A549 (cell line): ENCODE results near the gene EXOSC3. TPM values are rescaled to one million over a fixed set of nuclear protein-coding genes. Genes with fewer than 3 reads are reported as not detected.

Source experiments
- ATAC-seq, 2 experiments: fragments of 200-7000 bp in 1 of 2; fragments of >200 bp in 1 of 2; cut with Nextera tagmentation in 1 of 2; cut with Tn5 transposase in 1 of 2; 3 replicates each; pipeline versions ENCODE4 v1.8.0 to v1.9.1; 2018 to 2020; ENCODE audit warnings: mild to moderate bottlenecking in 1 of 2, moderate library complexity in 1 of 2
- CTCF ChIA-PET: fragments of 300-600 bp; sonication (Branson Sonifier 250); formaldehyde crosslinking; extraction: SDS; loops from one replicate; lab custom pipeline; 2021; ENCODE audit warnings: antibody characterized with exemption, inconsistent platforms; lab: Yijun Ruan, JAX
- POLR2A ChIA-PET: fragments of 350-600 bp; formaldehyde crosslinking; extraction: SDS; loops from one replicate; lab custom pipeline; 2021; ENCODE audit warnings: antibody characterized with exemption, inconsistent platforms; lab: Yijun Ruan, JAX
- DNase-seq, 2 experiments: peaks; one replicate each; pipeline versions ENCODE4 v3.0.0 to v3.0.0-alpha.2; 2011 to 2016; ENCODE audit warnings: low read depth in 1 of 2, low spot score in 1 of 2
- FAIRE-seq: peaks from 2 replicates; lab custom pipeline; 2011; peaks lifted over from hg19 to GRCh38; lab: Jason Lieb, UNC
- H3K27ac ChIP-seq, 2 experiments: fragments of >200 bp; sonication (Bioruptor Twin); formaldehyde crosslinking; 3 replicates each; pipeline ENCODE4 v1.5.1; 2016 to 2017
- H3K4me1 ChIP-seq: fragments of >200 bp; sonication (Bioruptor Twin); formaldehyde crosslinking; 3 replicates; pipeline ENCODE4 v1.6.1; 2016
- H3K4me2 ChIP-seq: fragments of >200 bp; sonication (Bioruptor Twin); formaldehyde crosslinking; 3 replicates; pipeline ENCODE4 v1.6.1; 2016
- H3K4me3 ChIP-seq: fragments of >200 bp; sonication (Bioruptor Twin); formaldehyde crosslinking; 3 replicates; pipeline ENCODE4 v1.5.1; 2016
- H3K9me3 ChIP-seq: fragments of >200 bp; sonication (Bioruptor Twin); formaldehyde crosslinking; 3 replicates; pipeline ENCODE4 v1.6.1; 2016
- BHLHE40 ChIP-seq: IDR thresholded peaks from 2 replicates; pipeline ENCODE4 v1.6.1; 2012; ENCODE audit warnings: low read depth, low read length, inconsistent platforms
- CHD2 ChIP-seq: fragments of 150-350 bp; IDR thresholded peaks from 2 replicates; pipeline ENCODE4 v1.6.1; 2014; ENCODE audit warnings: low read length; ENCODE audit not compliant: partially characterized antibody
- CHD4 ChIP-seq: fragments of 200-600 bp; sonication (generic); IDR thresholded peaks from 2 replicates; pipeline ENCODE4 v1.6.1; 2016; ENCODE audit warnings: antibody characterized with exemption, mild to moderate bottlenecking, borderline replicate concordance
- CTCF ChIP-seq: fragments of >200 bp; sonication (Bioruptor Twin); formaldehyde crosslinking; IDR thresholded peaks from 3 replicates; pipeline ENCODE4 v1.5.1; 2016
- E2F6 ChIP-seq: IDR thresholded peaks from 2 replicates; pipeline ENCODE4 v1.6.1; 2012; ENCODE audit warnings: low read depth, borderline replicate concordance
- EHMT2 ChIP-seq: fragments of 200-600 bp; sonication (generic); IDR thresholded peaks from 2 replicates; pipeline ENCODE4 v1.6.1; 2016; ENCODE audit warnings: antibody characterized with exemption, low read depth, mild to moderate bottlenecking, moderate library complexity
- ESRRA ChIP-seq: fragments of 150-350 bp; IDR thresholded peaks from 2 replicates; pipeline ENCODE4 v1.6.1; 2014; ENCODE audit warnings: mild to moderate bottlenecking, low read length, borderline replicate concordance
- FOXS1 ChIP-seq: fragments of 250-450 bp; sonication (Bioruptor Pico); IDR thresholded peaks from 2 replicates; pipeline ENCODE4 v1.5.0; 2020; ENCODE audit warnings: mild to moderate bottlenecking, moderate library complexity
- HES2 ChIP-seq: fragments of >200 bp; sonication (Bioruptor Twin); formaldehyde crosslinking; IDR thresholded peaks from 2 replicates; pipeline ENCODE4 v1.6.1; 2016
- HMGXB4 ChIP-seq: fragments of 250-450 bp; sonication (Bioruptor Pico); IDR thresholded peaks from 2 replicates; pipeline ENCODE4 v1.5.0; 2021; ENCODE audit warnings: mild to moderate bottlenecking, moderate library complexity, borderline replicate concordance
- JUN ChIP-seq, 2 experiments: fragments of >200 bp; sonication (Bioruptor Twin); formaldehyde crosslinking; IDR thresholded peaks; 2 replicates in 1 of 2; 3 replicates in 1 of 2; pipeline ENCODE4 v1.6.1; 2016 to 2017
- MYC ChIP-seq: IDR thresholded peaks from 2 replicates; pipeline ENCODE4 v1.6.1; 2012; ENCODE audit warnings: mild to moderate bottlenecking, inconsistent platforms, low read length, improper control_type of control experiment, borderline replicate concordance
- NR3C1 ChIP-seq: fragments of >200 bp; sonication (Bioruptor Twin); formaldehyde crosslinking; IDR thresholded peaks from 3 replicates; pipeline ENCODE4 v1.6.1; 2017
- POLR2A ChIP-seq: IDR thresholded peaks from 2 replicates; pipeline ENCODE4 v1.6.1; 2012; ENCODE audit warnings: mild to moderate bottlenecking, low read length
- RAD21 ChIP-seq, 2 experiments: fragments of >200 bp in 1 of 2; sonication (Bioruptor Twin) in 1 of 2; formaldehyde crosslinking in 1 of 2; IDR thresholded peaks in 1 of 2; conservative IDR thresholded peaks in 1 of 2; 2 replicates in 1 of 2; 3 replicates in 1 of 2; pipeline ENCODE4 v1.6.1; 2012 to 2018; ENCODE audit warnings: inconsistent platforms in 1 of 2
- RARB ChIP-seq: fragments of 250-450 bp; sonication (Bioruptor Pico); IDR thresholded peaks from 2 replicates; pipeline ENCODE4 v1.8.0; 2021; ENCODE audit warnings: mild to moderate bottlenecking, moderate library complexity
- RFX5 ChIP-seq: fragments of 450-650 bp; IDR thresholded peaks from 2 replicates; pipeline ENCODE4 v1.7.1; 2014; ENCODE audit warnings: antibody characterized with exemption, mild to moderate bottlenecking, moderate library complexity
- RNF2 ChIP-seq: fragments of 200-600 bp; sonication (generic); IDR thresholded peaks from 2 replicates; pipeline ENCODE4 v1.6.1; 2016; ENCODE audit warnings: low read depth, mild to moderate bottlenecking, antibody characterized with exemption, moderate library complexity, borderline replicate concordance
- TP53 ChIP-seq: fragments of 250-450 bp; sonication (Bioruptor Pico); IDR thresholded peaks from 2 replicates; pipeline ENCODE4 v1.5.0; 2021; ENCODE audit warnings: mild to moderate bottlenecking, moderate library complexity
- ZC3H11A ChIP-seq: fragments of 450-650 bp; IDR thresholded peaks from 2 replicates; pipeline ENCODE4 v1.6.1; 2014; ENCODE audit warnings: antibody characterized with exemption, mild to moderate bottlenecking
- ZFP36 ChIP-seq: fragments of 450-650 bp; IDR thresholded peaks from 2 replicates; pipeline ENCODE4 v1.6.1; 2014; ENCODE audit warnings: borderline replicate concordance; ENCODE audit not compliant: partially characterized antibody
- ZNF302 ChIP-seq: fragments of 250-450 bp; sonication (Bioruptor Pico); IDR thresholded peaks from 2 replicates; pipeline ENCODE4 v1.9.0; 2021; ENCODE audit warnings: inconsistent platforms, mild to moderate bottlenecking, moderate library complexity
- WGBS: methylation state at CpG from one replicate; pipeline ENCODE4 v1.1.6; 2017; ENCODE audit errors: missing lambda C conversion rate; 5-methylcytosine and 5-hydroxymethylcytosine counted together
- polyA plus RNA-seq, 4 experiments: library from polyadenylated mRNA; depleted of rRNA in 3 of 4; stranded (reverse); fragments of >200 nt; fragmentation: RNase III in 1 of 4; extraction: RNeasy Plus Mini Kit Qiagen cat#74134 plus additional on column Dnase treatment in 1 of 4; gene quantifications; 2 replicates in 3 of 4; 3 replicates in 1 of 4; pipeline ENCODE4 v1.2.3, GENCODE V29; 2011 to 2017

The EXOSC3 gene
- polyA plus RNA-seq, 2 of the 4 experiments (the other 2 are of a cell fraction), result 63.2 to 72.4 TPM

GRCh38 chr9:37787059-37787458, 2.2 kb upstream of the EXOSC3 start:
- ChIA-PET POLR2A (no interaction called here), CTCF (no interaction called here)
- FAIRE-seq, result no peak
- no peak for DNase-seq
- Histone ChIP-seq H3K9me3 (no peaks in the 10 kb centered on the region), H3K4me2 (no peak overlapping the region), H3K4me3 (no peak overlapping the region), H3K27ac (no peak overlapping the region), H3K4me1 (peaks cover 19% of the 10 kb centered on the region)
- TF ChIP-seq NR3C1 (no peak), EHMT2 (no peak), TP53 (CRISPR knock-in tag) (no peak), CTCF (no peak)
- no peak for ATAC-seq
- WGBS, result over 99% methylated on average over 45 of the region's 45 CpGs

- peak overlapping the region; percentile 79 to 90 for H3K27ac ChIP-seq
- no peaks in the 10 kb centered on the region for H3K9me3 ChIP-seq
- peaks cover 19% of the 10 kb centered on the region for H3K4me1 ChIP-seq
- H3K4me3 ChIP-seq, result peak overlapping the region; percentile 74
- ChIA-PET POLR2A (interaction anchor here (1.5 to 2.7 kb wide), 4 partner anchors 10 to 192 kb away, joined by 7 to 23 read pairs (median 10); partner anchors contain the start of genes DCAF10 and TOMM5), CTCF (interaction anchor here (1.2 kb wide), 2 partner anchors 15 kb away, joined by 3 to 6 read pairs; no protein-coding TSS in a partner anchor)
- WGBS, result 0% methylated on average over 6 of the region's 6 CpGs
- TF ChIP-seq CHD2 (no peak), EHMT2 (no peak), RNF2 (no peak), JUN (IDR thresholded peaks at IDR 0.05) (no peak), FOXS1 (no peak), RARB (CRISPR knock-in tag) (no peak), ESRRA (no peak)
- no peak for ATAC-seq
- peak in 1 of 2 experiments; percentile 12 for DNase-seq
- peak overlapping the region; percentile 78 for H3K4me2 ChIP-seq
- no peak for FAIRE-seq
These were observed 611 bp downstream of the EXOSC3 start for GRCh38 chr9:37784291-37784615.

- ChIA-PET CTCF (interaction anchor here (0.6 to 1.5 kb wide), 2 partner anchors 12 to 205 kb away, joined by 3 read pairs; no protein-coding TSS in a partner anchor), POLR2A (interaction anchor here (1.7 kb wide), 1 partner anchor 186 kb away, joined by 5 read pairs; the partner anchor contains the start of gene TOMM5)
- Histone ChIP-seq H3K4me3 (no peak overlapping the region), H3K9me3 (no peaks in the 10 kb centered on the region), H3K4me1 (peaks cover 9% of the 10 kb centered on the region), H3K4me2 (no peak overlapping the region), H3K27ac (no peak overlapping the region)
- WGBS, result 84% methylated on average over 2 of the region's 2 CpGs
- FAIRE-seq (no peak), DNase-seq (no peak), ATAC-seq (no peak)
- TF ChIP-seq TP53 (CRISPR knock-in tag) (no peak), E2F6 (no peak), CTCF (no peak), NR3C1 (no peak), CHD4 (no peak), POLR2A (no peak), ZC3H11A (no peak), CHD2 (no peak), ZNF302 (no peak), HMGXB4 (no peak), BHLHE40 (no peak), RAD21 (conservative IDR thresholded peaks at IDR 0.05 in 1 of 2, IDR thresholded peaks at IDR 0.05 in 1 of 2) (no peak), HES2 (no peak), RFX5 (no peak), ZFP36 (no peak), MYC (no peak)
- TF ChIP-seq, all 56 proteins: peak for 0
These were observed 6.3 kb downstream of the EXOSC3 start for GRCh38 chr9:37778534-37778933.
